ENCODE results near the gene SSBP2. TPM values are rescaled to one million over a fixed set of nuclear protein-coding genes. Genes with fewer than 3 reads are reported as not detected.

The SSBP2 gene
- total and polyA plus RNA-seq, 2 of the 8 experiments (the other 6 are each of a cell fraction or from before 2014, with no cell fraction given): 21.5 to 36.2 TPM

DNA sequence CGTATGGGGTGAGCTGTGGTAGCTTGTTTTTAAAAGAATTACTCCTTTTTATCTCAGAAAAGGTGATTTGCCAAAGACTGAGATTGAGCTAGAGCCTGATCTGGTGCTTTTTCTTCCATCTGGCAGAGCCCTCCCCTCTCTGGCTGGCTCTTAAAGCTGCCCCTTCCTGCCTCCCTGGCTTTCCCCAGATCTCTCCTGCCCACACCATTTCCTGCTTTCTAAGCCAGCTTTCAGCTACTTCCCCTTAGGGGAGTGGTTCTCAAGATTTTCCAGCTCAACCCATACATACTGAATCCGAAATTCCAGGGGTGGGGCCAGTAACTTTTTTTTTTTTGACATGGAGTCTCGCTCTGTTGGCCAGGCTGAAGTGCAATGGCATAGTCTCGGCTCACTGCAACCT, 352.2 kb downstream of the SSBP2 start:
- FAIRE-seq: no peak
- H3K56ac ChIP-seq (replicated peaks; ENCODE audit: insufficient read length, low read depth, low read length): no peak overlapping the region
- H2AFZ ChIP-seq (ENCODE audit: low read length): no peak overlapping the region
- no peak for TF ChIP-seq NANOG (IDR thresholded peaks at IDR 0.05; ENCODE audit: insufficient read depth, low read depth, low read length, poor library complexity, severe bottlenecking)
- TF ChIP-seq KDM4A (IDR thresholded peaks at IDR 0.05; ENCODE audit: low read depth, low read length, severe bottlenecking): no peak
- TF ChIP-seq, protein P1, sequence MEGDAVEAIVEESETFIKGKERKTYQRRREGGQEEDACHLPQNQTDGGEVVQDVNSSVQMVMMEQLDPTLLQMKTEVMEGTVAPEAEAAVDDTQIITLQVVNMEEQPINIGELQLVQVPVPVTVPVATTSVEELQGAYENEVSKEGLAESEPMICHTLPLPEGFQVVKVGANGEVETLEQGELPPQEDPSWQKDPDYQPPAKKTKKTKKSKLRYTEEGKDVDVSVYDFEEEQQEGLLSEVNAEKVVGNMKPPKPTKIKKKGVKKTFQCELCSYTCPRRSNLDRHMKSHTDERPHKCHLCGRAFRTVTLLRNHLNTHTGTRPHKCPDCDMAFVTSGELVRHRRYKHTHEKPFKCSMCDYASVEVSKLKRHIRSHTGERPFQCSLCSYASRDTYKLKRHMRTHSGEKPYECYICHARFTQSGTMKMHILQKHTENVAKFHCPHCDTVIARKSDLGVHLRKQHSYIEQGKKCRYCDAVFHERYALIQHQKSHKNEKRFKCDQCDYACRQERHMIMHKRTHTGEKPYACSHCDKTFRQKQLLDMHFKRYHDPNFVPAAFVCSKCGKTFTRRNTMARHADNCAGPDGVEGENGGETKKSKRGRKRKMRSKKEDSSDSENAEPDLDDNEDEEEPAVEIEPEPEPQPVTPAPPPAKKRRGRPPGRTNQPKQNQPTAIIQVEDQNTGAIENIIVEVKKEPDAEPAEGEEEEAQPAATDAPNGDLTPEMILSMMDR (IDR thresholded peaks at IDR 0.05; ENCODE audit: control extremely low read depth in 1 of 3, insufficient read depth in 1 of 3, low read depth in 1 of 3, low read length in 3 of 3): no peak
- no peak for TF ChIP-seq HDAC6 (IDR thresholded peaks at IDR 0.05; ENCODE audit: low read depth, low read length)
- no peak for TF ChIP-seq CBX5 (IDR thresholded peaks at IDR 0.05; ENCODE audit: low read depth, low read length)
- TF ChIP-seq CBX8 (IDR thresholded peaks at IDR 0.05; ENCODE audit: borderline replicate concordance, low read depth, low read length): no peak
- TF ChIP-seq, protein P2, sequence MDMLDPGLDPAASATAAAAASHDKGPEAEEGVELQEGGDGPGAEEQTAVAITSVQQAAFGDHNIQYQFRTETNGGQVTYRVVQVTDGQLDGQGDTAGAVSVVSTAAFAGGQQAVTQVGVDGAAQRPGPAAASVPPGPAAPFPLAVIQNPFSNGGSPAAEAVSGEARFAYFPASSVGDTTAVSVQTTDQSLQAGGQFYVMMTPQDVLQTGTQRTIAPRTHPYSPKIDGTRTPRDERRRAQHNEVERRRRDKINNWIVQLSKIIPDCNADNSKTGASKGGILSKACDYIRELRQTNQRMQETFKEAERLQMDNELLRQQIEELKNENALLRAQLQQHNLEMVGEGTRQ (IDR thresholded peaks at IDR 0.05; ENCODE audit: low read length): no peak
- no peak overlapping the region for H2BK5ac ChIP-seq (ENCODE audit: low read depth, low read length)
- H3K27ac ChIP-seq (ENCODE audit: low read depth, low read length): no peak overlapping the region
- DNase-seq (ENCODE audit: low read depth in 1 of 2, low spot score in 2 of 2): no peak
- no peak overlapping the region for H4K91ac ChIP-seq (replicated peaks; ENCODE audit: insufficient read length, low read length)
- H4K5ac ChIP-seq (ENCODE audit: insufficient read length, low read depth, low read length): no peak overlapping the region
- no peak overlapping the region for H3K9ac ChIP-seq (replicated peaks in 1 of 4; ENCODE audit: extremely low read depth in 1 of 4, low read depth in 3 of 4, low read length in 3 of 4)
- no peak overlapping the region for H3K4me2 ChIP-seq (ENCODE audit: insufficient read depth in 1 of 2, low read depth in 2 of 2, low read length in 2 of 2)
- H3K23ac ChIP-seq (ENCODE audit: insufficient read length): no peak overlapping the region
- H3K4me3 ChIP-seq (ENCODE audit: extremely low read depth in 1 of 4, insufficient read depth in 2 of 4, low read depth in 3 of 4, low read length in 4 of 4): no peak overlapping the region
- no peak overlapping the region for H3K18ac ChIP-seq (ENCODE audit: extremely low read depth, low read length)
- no peaks in the 10 kb centered on the region for H3K36me3 ChIP-seq (ENCODE audit: control insufficient read depth in 2 of 4, insufficient read depth in 4 of 4, low read length in 3 of 4)
- no peaks in the 10 kb centered on the region for H3K4me1 ChIP-seq (replicated peaks in 1 of 4; ENCODE audit: control insufficient read depth in 3 of 4, insufficient read depth in 4 of 4, low read length in 3 of 4)
- 0 out of 4 replicates have a peak, but pooled peaks cover 0 to 3% of the 10 kb centered on the region in 2 experiments for H3K9me3 ChIP-seq (ENCODE audit: insufficient read depth in 2 of 2, low read depth in 1 of 2, low read length in 1 of 2)
- POLR2A ChIA-PET (ENCODE audit: partially characterized antibody): no interaction called here
- H3K27me3 ChIP-seq (replicated peaks in 1 of 4; ENCODE audit: control insufficient read depth in 3 of 4, extremely low read depth in 1 of 4, insufficient read depth in 3 of 4, low read length in 3 of 4): peaks cover 0 to 5% (median 2%) of the 10 kb centered on the region in 4 experiments; a peak in 6 of 7 replicates
- no peak overlapping the region for H2BK120ac ChIP-seq (replicated peaks; ENCODE audit: low read depth, low read length)
- H2BK20ac ChIP-seq (ENCODE audit: low read length): no peak overlapping the region
- H2BK12ac ChIP-seq (ENCODE audit: low read depth, low read length): no peak overlapping the region
- H3K79me1 ChIP-seq (ENCODE audit: low read depth, low read length): no peaks in the 10 kb centered on the region
- no peak overlapping the region for H4K8ac ChIP-seq (ENCODE audit: extremely low read depth, insufficient read depth, low read length)
- CTCF ChIA-PET (ENCODE audit: partially characterized antibody): interaction anchor here (0.9 kb wide), 1 partner anchor 11 kb away, joined by 3 read pairs; no protein-coding TSS in a partner anchor
- H2BK15ac ChIP-seq (ENCODE audit: low read length): no peak overlapping the region
- no peaks in the 10 kb centered on the region for H4K20me1 ChIP-seq (replicated peaks in 1 of 2; ENCODE audit: control insufficient read depth in 1 of 2, insufficient read depth in 2 of 2, low read length in 2 of 2)
- no peak overlapping the region for H3K14ac ChIP-seq (ENCODE audit: insufficient read length)
- H3K23me2 ChIP-seq (ENCODE audit: low read depth, low read length): peaks cover 3% of the 10 kb centered on the region; the same call in 1 of the 2 replicates
- WGBS, 2 experiments (ENCODE audit: extremely low coverage in 1 of 2, insufficient coverage in 1 of 2, insufficient read length in 1 of 2, insufficient replicate concordance in 2 of 2, low coverage in 1 of 2, low lambda C conversion rate in 2 of 2, missing lambda C conversion rate in 1 of 2): 94% methylated on average over 4 of the region's 4 CpGs; no CpG with 5 or more reads in 1 of the 2 experiments
- no peak overlapping the region for H2AK5ac ChIP-seq (ENCODE audit: low read depth, low read length)
- no peaks in the 10 kb centered on the region for H3K79me2 ChIP-seq (ENCODE audit: control insufficient read depth in 1 of 2, insufficient read depth in 2 of 2, low read length in 2 of 2)
- H3K4ac ChIP-seq (replicated peaks; ENCODE audit: insufficient read length, low read depth, low read length): no peak overlapping the region
